NCI-H510A treated with DMSO at 0.1 percent for 48 hours (cell line): ENCODE data around the gene GLRX5.
"Not testable (repeated sequence)": the region's sequence is repeated elsewhere in the genome, so short reads cannot be mapped to it uniquely, and the experiment has no call there.

Experiments used
- DNase-seq: peaks from one replicate; lab custom pipeline; 2025; lab: John Stamatoyannopoulos, UW

Gene GLRX5

DNA sequence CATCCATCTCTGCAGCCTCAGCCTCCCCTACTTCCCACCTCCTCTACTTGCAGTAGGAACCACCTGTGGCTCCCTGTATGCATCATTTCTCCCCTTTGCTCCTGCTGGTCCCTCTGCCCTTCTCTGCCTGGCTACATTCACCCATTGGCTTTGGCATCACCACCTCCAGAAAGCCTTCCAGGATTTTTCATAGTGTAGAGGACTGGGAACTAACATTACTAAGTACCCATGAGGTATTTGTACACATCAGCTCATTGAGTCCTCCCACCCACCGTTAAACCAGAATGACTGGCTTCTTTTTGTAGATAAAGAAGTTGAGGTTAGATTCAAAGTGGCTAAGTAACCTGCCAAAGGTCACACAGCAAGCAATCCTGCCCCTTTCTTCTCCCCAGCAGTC, 35.5 kb upstream of the GLRX5 start:
- DNase-seq: no peak

GRCh38 chr14:95500201-95500681, 34.6 kb upstream of the GLRX5 start:
- DNase-seq: no peak

DNA sequence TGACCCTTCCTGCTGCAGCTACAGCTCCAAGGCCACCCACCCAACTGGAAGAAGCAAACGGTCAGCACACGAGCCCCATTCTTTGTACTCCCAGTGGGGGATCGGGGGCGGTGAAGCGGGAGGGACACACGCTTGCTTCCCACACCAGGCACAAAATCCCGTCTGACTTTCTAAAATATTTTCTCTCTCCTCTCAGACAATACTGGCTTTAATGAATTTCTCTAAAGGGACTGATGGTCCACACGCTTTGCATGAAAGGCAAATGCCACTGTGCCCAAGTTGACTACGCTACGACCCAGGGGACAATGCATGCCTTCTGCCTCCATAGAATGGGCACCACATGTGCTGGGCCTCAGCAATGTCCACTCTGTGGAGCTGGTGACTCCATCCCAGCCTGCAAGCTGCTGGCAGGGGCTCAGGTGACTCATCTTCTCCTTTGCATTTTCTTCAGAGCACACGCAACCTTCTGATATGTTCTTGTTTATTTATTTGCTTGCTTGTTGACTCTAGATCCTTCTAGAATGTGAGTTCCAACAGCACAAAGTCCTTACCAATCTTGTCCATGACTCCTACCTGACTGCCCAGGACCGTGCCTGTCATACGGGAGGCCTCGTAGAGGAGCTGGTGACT, 34.0 kb upstream of the GLRX5 start:
- DNase-seq: no peak

GRCh38 chr14:95502381-95502950, 32.4 kb upstream of the GLRX5 start:
- no peak for DNase-seq

- DNase-seq: no peak
These were observed 31.3 kb upstream of the GLRX5 start for GRCh38 chr14:95503365-95504134.

- DNase-seq: no peak
These were observed 30.5 kb upstream of the GLRX5 start for GRCh38 chr14:95504135-95505029.

DNA sequence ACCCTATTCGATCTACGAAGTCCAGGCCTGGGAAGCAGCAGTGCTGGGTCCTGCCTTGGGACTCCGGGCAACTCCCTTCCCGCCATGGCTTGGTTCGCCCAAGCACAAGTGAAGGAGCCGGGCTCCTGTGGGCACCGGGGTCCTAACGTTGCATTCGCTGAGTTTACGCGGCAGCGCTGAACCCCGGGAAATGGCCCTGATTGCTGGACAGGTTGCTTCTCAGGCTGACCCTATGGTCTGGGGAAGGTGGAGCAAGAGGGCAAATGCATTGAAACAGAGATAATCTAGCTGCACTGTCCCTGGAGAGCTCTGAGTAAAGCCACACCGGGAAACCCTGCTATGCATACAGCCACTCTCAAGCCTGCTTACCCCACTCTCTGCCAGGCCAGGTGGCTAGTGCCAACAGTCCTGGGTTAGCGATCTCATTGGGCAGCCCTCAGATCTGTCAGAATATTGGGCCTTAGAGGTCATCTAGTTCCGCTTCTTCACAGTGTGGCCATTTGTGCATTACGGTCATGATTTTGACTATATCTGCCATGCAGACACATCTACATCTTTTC, 29.7 kb upstream of the GLRX5 start:
- no peak for DNase-seq

GRCh38 chr14:95507174-95507573, 27.7 kb upstream of the GLRX5 start:
- DNase-seq: no peak

GRCh38 chr14:95507701-95508103, 27.1 kb upstream of the GLRX5 start:
- no peak for DNase-seq

DNA sequence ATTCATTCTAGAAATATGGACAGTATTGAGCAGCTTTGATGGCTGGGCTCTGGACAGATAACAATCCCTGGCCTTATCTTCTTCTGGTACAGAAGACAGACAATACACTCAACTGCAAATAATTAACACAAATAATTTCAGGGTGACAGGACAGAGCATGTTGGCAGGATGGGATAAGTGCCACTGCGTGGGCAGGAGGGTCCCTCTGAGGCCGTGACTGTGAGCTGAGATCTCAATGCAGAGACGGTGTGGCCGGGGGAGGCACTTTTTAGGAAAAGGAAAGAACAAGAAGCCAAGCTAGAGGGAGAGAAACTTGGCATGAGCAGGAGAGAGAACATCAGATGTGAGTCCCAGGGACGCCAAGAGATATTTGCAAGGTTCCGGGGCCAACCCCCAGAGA, 26.5 kb upstream of the GLRX5 start:
- DNase-seq: no peak

- DNase-seq: no peak
These were observed 25.4 kb upstream of the GLRX5 start for GRCh38 chr14:95509495-95509894.

GRCh38 chr14:95510344-95510743, 24.5 kb upstream of the GLRX5 start:
- not testable (repeated sequence) for DNase-seq

GRCh38 chr14:95510804-95511203, 24.0 kb upstream of the GLRX5 start:
- no peak for DNase-seq

GRCh38 chr14:95511687-95512086, 23.2 kb upstream of the GLRX5 start:
- no peak for DNase-seq

DNA sequence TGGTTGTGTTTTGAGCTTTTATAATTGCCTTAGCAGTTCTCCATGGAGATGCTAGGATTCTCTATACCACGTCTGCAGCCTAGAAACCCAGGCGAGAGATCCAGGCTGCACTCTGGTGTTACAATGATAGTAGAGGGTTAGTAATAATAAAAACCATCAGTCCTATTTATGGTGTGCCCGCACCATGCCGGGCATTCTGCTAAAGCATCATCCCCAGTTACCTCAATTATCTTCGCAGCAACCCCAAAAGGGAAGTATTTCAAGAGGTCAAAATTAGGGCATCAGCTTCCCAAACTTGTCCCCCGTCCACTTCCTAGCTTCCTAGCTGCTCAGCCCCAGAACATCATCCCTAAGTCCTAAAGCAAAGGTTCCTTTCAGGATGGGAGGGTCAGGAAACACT, 21.6 kb upstream of the GLRX5 start:
- DNase-seq: no peak

DNA sequence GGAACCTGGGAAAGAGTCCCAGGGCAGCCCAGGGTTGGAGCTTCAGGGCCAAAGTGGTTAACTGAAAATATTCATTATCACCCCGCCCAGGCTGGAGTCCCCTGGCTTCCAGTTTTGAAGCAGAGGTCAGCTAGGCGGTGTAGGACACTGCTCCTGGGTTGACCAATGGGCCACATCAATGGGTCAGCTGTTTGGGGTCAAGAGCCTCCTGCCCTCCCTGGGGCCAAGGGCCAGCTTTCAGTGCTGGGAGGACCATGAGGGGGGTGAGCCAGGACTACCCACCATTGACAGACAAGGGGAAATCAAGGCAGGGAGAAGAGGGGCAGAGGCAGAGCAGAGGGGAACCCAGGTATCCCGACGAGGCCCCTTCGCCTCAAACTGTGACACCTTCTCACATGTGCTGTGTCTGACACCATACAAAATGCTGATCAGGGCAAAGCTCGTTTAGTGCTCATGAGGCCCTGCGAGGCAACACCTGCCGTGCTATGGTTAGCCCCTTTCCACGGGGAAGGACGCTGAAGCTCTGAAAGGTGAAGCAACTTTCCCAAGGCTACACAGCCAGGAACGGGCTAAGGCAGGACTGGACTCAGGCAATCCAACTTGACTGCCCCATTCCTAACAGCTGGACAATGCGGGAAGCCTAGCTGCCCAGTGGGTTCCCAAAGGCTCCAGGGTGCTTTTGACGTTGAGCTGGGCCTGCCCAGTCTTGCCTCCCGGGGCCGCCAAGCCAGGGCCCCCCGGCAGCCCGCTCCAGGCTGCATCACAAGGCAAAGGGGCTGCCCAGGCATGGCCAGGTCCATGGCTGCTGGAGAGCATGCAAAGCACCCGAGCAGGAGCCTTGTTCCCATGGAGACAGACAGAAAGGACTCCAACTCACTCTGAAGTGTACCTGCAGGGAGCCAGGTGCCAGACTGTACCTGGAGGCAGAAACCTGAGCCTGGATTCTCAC, 20.4 kb upstream of the GLRX5 start:
- peak; percentile 68 for DNase-seq

- no peak for DNase-seq
These were observed 19.8 kb upstream of the GLRX5 start for GRCh38 chr14:95515080-95515489.

DNA sequence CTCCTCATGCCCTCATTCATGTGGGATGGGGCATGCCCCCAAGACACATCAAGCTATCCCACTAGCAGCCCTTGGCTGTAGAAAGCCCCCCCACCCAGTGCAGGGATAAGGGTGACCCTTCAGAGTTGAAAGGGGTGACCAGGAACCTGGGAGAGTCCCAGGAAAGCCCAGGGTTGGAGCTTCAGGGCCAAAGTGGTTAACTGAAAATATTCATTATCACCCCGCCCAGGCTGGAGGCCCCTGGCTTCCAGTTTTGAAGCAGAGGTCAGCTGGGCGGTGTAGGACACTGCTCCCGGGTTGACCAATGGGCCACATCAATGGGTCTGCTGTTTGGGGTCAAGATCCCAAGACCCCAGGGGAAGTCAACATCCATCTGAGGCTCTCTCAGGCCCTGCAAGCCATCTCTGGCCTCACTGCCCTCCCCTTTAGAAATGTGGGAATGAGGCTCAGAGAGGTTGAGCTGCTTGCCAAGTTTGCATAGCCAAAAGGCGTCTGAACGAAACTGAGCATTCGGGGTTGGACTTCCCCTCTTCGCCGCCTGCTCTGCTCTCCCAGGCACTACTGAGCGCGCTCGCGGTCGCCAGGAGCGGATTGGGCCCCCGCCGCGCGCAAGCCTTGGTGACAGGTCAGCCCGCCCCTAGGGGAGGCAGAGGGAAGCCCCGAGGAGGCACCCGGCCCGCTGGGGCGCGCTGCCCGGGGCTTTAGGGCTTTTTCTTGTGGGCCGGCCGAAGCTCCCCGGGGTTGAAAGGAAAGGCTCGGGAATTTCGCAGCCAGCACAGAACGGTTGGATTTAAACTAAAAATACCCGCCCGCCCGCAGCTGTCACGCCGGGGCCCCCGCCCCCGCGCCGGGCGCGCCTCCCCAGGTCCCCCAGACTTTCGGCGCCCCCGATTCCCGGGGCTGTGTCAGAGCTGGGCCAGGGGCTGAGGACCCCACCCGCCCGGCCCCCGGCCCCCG, 19.0 kb upstream of the GLRX5 start:
- DNase-seq: peak; percentile 40

GRCh38 chr14:95516554-95517181, 18.2 kb upstream of the GLRX5 start, which contains the start of gene SYNE3:
TSS of gene SYNE3 (minus strand) at chr14:95516650. CDS start at chr14:95475821, 40,829 bp downstream.
- no peak for DNase-seq
